ENCODE measurements around the gene PRIMA1. TPM values are rescaled to one million over a fixed set of nuclear protein-coding genes. Genes with fewer than 3 reads are reported as not detected.

Gene PRIMA1
- total RNA-seq, 1 experiment from 2014 or later = not detected

DNA sequence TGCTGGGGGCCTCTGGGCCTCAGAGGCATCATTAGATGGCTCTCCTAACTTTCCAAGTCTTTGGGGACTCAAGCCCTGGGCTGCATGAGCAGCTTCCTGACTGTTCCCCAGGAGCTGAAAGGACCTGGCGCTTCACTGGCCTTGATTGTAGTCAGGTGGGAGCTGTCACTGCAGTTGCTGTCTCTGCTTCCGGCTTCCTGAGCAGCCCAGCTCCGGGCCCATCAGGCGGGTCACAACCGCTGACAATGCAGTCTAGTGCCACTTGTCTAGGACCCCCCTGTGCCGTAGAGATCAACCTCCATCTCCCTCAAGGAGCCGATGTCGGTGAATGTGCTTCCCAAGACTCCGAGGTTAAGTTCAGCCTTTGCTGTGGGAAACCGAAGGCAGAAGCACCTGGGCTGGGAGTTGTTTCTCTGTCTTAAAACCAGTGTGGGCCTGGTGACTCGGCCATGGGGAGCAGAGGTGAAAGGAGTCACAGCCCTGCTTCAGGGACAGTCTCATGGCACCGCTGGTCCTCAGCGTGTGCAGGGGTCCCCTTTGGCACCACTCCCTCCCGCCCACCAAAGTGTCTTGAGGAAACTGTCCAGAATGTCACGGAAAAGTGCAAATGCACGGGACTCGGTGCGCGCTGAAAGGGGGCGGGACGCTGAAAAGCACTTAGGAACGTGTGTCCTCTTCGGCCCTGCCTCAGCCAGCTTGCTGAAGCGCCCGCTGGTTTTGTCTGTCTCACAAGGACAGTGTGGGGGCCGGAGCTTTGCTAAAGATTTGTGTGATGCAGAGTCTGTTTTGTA lies 44.8 kb downstream of the PRIMA1 start:
- no peak for DNase-seq
- Mint-ChIP-seq H3K9me3 (ENCODE audit: low read depth, unreplicated experiment) (no peaks in the 10 kb centered on the region), H3K27ac (ENCODE audit: unreplicated experiment) (no peak overlapping the region), H3K27me3 (ENCODE audit: unreplicated experiment) (peaks cover 79% of the 10 kb centered on the region), H3K36me3 (ENCODE audit: insufficient read depth, unreplicated experiment) (no peaks in the 10 kb centered on the region), H3K4me1 (ENCODE audit: low read depth, unreplicated experiment) (no peaks in the 10 kb centered on the region), H3K4me3 (ENCODE audit: low read depth, unreplicated experiment) (no peak overlapping the region)
- TF ChIP-seq, protein P1, sequence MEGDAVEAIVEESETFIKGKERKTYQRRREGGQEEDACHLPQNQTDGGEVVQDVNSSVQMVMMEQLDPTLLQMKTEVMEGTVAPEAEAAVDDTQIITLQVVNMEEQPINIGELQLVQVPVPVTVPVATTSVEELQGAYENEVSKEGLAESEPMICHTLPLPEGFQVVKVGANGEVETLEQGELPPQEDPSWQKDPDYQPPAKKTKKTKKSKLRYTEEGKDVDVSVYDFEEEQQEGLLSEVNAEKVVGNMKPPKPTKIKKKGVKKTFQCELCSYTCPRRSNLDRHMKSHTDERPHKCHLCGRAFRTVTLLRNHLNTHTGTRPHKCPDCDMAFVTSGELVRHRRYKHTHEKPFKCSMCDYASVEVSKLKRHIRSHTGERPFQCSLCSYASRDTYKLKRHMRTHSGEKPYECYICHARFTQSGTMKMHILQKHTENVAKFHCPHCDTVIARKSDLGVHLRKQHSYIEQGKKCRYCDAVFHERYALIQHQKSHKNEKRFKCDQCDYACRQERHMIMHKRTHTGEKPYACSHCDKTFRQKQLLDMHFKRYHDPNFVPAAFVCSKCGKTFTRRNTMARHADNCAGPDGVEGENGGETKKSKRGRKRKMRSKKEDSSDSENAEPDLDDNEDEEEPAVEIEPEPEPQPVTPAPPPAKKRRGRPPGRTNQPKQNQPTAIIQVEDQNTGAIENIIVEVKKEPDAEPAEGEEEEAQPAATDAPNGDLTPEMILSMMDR (IDR thresholded peaks at IDR 0.05; ENCODE audit: unreplicated experiment) = no peak
- BruUV-seq (replicated peaks) = no TSS peak
- CTCF ChIA-PET = no interaction called here
- intact Hi-C loops (cut with micrococcal nuclease; ENCODE audit: unreplicated experiment) = no loop called here

DNA sequence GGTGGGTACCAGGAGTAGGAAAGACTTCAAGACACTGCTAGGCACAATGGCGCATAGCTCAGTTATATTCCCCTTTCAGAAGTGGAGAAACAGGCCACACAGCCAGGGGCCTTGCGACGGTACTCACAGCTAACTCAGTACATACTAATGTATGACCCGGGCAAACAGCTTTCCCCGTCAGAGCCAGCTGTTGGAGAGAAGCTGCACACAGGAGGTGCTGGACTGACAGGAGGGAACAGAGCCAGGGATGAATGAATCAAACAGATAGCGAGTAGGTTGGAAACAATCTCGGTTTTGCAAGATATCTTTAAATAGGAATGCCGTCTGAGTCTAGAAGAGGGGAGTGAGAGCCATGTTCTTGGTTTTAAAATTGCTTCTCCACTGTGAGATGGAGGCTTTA lies 45.5 kb downstream of the PRIMA1 start:
- no peak overlapping the region for H3K27ac Mint-ChIP-seq (ENCODE audit: unreplicated experiment)
- no peaks in the 10 kb centered on the region for H3K9me3 Mint-ChIP-seq (ENCODE audit: low read depth, unreplicated experiment)
- no peaks in the 10 kb centered on the region for H3K36me3 Mint-ChIP-seq (ENCODE audit: insufficient read depth, unreplicated experiment)
- TF ChIP-seq, protein P1 (IDR thresholded peaks at IDR 0.05; ENCODE audit: unreplicated experiment) = no peak
- peaks cover 79% of the 10 kb centered on the region for H3K27me3 Mint-ChIP-seq (ENCODE audit: unreplicated experiment)
- intact Hi-C loops (cut with micrococcal nuclease; ENCODE audit: unreplicated experiment) = no loop called here
- no peak for DNase-seq
- no peak overlapping the region for H3K4me3 Mint-ChIP-seq (ENCODE audit: low read depth, unreplicated experiment)
- no peaks in the 10 kb centered on the region for H3K4me1 Mint-ChIP-seq (ENCODE audit: low read depth, unreplicated experiment)
- CTCF ChIA-PET = no interaction called here
- BruUV-seq (replicated peaks) = no TSS peak

DNA sequence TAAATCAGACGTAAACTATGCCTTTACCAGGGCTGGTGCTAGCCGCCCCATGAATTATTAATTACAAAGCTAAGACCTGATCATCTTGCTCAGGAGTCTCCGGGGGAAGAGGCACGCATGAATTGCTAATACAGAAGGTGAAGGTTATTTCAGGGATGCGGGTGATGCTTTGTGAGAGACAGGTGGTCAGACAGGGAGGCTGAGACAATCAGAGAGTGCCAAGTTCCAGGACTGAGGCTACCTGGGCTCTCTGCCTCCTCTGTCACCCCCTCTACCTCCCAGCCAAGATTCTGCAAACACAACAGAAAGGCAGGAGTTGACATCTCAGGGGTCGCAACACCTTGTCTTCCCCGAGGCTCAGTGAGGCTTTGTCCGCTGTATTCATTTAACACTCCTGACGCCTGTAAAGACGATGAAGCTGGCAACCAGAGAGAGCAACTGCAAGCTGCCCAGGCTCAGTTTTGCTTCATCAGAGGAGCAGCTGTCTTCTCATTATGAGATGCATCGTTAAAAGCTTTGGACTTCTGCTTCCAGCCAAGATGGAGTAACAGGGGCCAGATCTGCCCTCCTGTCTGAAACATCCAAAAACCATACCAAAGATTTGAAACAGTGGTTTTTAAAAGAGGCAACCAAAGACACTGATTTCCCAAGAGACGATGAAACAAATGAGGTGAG lies 46.6 kb downstream of the PRIMA1 start:
- Mint-ChIP-seq H3K36me3 (ENCODE audit: insufficient read depth, unreplicated experiment) (no peaks in the 10 kb centered on the region), H3K27ac (ENCODE audit: unreplicated experiment) (no peak overlapping the region), H3K27me3 (ENCODE audit: unreplicated experiment) (peaks cover 79% of the 10 kb centered on the region), H3K4me1 (ENCODE audit: low read depth, unreplicated experiment) (no peaks in the 10 kb centered on the region), H3K9me3 (ENCODE audit: low read depth, unreplicated experiment) (no peaks in the 10 kb centered on the region), H3K4me3 (ENCODE audit: low read depth, unreplicated experiment) (no peak overlapping the region)
- TF ChIP-seq, protein P1 (IDR thresholded peaks at IDR 0.05; ENCODE audit: unreplicated experiment) = no peak
- CTCF ChIA-PET = no interaction called here
- intact Hi-C loops (cut with micrococcal nuclease; ENCODE audit: unreplicated experiment) = no loop called here
- no peak for DNase-seq
- no TSS peak for BruUV-seq (replicated peaks)

DNA sequence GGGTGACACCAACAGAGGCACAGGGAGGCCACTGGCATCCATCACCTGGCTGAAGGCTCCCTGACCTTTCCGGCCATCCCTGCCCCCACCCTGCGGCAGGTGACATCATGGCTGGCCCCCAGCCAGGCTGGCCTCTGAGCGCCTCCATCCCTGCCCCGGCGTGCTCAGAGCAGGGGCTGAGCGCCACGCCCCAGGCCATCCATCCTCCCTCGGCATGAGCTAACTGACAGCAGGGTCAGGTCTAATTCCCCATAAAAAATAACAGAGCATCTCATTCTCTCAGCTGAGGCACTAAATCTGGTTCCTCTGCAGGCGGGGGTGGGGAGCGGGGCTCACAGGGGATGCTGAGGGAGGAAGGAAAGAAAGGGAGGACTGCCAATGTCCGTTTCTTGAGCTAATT lies 50.7 kb downstream of the PRIMA1 start:
- Mint-ChIP-seq H3K36me3 (ENCODE audit: insufficient read depth, unreplicated experiment) (peaks cover 3% of the 10 kb centered on the region), H3K27me3 (ENCODE audit: unreplicated experiment) (peaks cover 90% of the 10 kb centered on the region), H3K27ac (ENCODE audit: unreplicated experiment) (no peak overlapping the region), H3K4me1 (ENCODE audit: low read depth, unreplicated experiment) (no peaks in the 10 kb centered on the region), H3K9me3 (ENCODE audit: low read depth, unreplicated experiment) (no peaks in the 10 kb centered on the region), H3K4me3 (ENCODE audit: low read depth, unreplicated experiment) (no peak overlapping the region)
- BruUV-seq (replicated peaks) = no TSS peak
- CTCF ChIA-PET = interaction anchor here (0.6 kb wide), 1 partner anchor 341 kb away, joined by 3 read pairs; no protein-coding TSS in a partner anchor
- TF ChIP-seq, protein P1 (IDR thresholded peaks at IDR 0.05; ENCODE audit: unreplicated experiment) = no peak
- intact Hi-C loops (cut with micrococcal nuclease; ENCODE audit: unreplicated experiment) = loop anchor here (10.0 kb wide), 1 partner anchor 157 kb away; no protein-coding TSS in a partner anchor
- DNase-seq = no peak

Data from Calu3 (cell line).